Activated naive CD4-positive, alpha-beta T cell treated with anti-CD3 and anti-CD28 coated beads, Interleukin-2, amount 50 U/mL, for 72 hours (primary cell): ENCODE results near the gene DPYSL4. TPM values are rescaled to one million over a fixed set of nuclear protein-coding genes. Genes with fewer than 3 reads are reported as not detected.

Experiments
- ATAC-seq, 2 donors: fragments of 150-1000 bp; cut with Tn5 transposase; 2 replicates each; pipeline ENCODE4 v1.10.0; 2021; ENCODE audit warnings: mild to moderate bottlenecking in 2 of 2, moderate library complexity in 2 of 2
- DNase-seq, 2 donors: peaks; one replicate each; pipeline ENCODE4 v3.0.0; 2021 to 2022; ENCODE audit warnings: low spot score in 2 of 2
- H3K27ac Mint-ChIP-seq, 2 donors: one replicate each; pipeline ENCODE4 v1.8.0; 2022; ENCODE audit warnings: mild to moderate bottlenecking in 2 of 2, mixed read lengths in 2 of 2
- H3K36me3 Mint-ChIP-seq, 2 donors: one replicate each; pipeline ENCODE4 v1.8.0; 2022; ENCODE audit warnings: mixed read lengths in 2 of 2
- H3K9me3 Mint-ChIP-seq, 2 donors: one replicate each; pipeline ENCODE4 v1.8.0; 2022; ENCODE audit warnings: mixed read lengths in 2 of 2
- total RNA-seq, 2 donors: library from RNA; stranded (reverse); gene quantifications; one replicate each; pipeline ENCODE4 v1.2.3, GENCODE V29; 2022

Gene DPYSL4
- 10 to 100 TPM in 1 of 2 donors, 1 to 10 TPM in 1; 2.8 to 65.2 TPM for total RNA-seq

- ATAC-seq (peak; percentile 63 to 66), DNase-seq (peak in 1 of 2 donors; percentile 41)
- peaks cover 0 to 28% of the 10 kb centered on the region in 2 donors for H3K36me3 Mint-ChIP-seq
- H3K27ac Mint-ChIP-seq = no peak within 1 kb of the TSS
- peaks cover 0 to 3% of the 10 kb centered on the region in 2 donors for H3K9me3 Mint-ChIP-seq
Observed at GRCh38 chr10:132186488-132187429, at the start of gene DPYSL4. Gene DPYSL4 (plus strand): TSS chr10:132186948. CDS start chr10:132187064, 116 bp downstream.

GRCh38 chr10:132137111-132138072 lies 49.4 kb upstream of the DPYSL4 start:
- ATAC-seq = no peak
- DNase-seq = peak in 1 of 2 donors; percentile 30
- no peaks in the 10 kb centered on the region for H3K9me3 Mint-ChIP-seq
- H3K36me3 Mint-ChIP-seq = no peaks in the 10 kb centered on the region
- peak overlapping the region in 1 of 2 donors; percentile 33 for H3K27ac Mint-ChIP-seq

- Mint-ChIP-seq H3K27ac (peak overlapping the region in 1 of 2 donors; percentile 33), H3K36me3 (no peaks in the 10 kb centered on the region), H3K9me3 (no peaks in the 10 kb centered on the region)
- ATAC-seq (no peak), DNase-seq (peak in 1 of 2 donors; percentile 9)
Observed at GRCh38 chr10:132138133-132138532, 48.6 kb upstream of the DPYSL4 start.

GRCh38 chr10:132138596-132138995 lies 48.2 kb upstream of the DPYSL4 start:
- ATAC-seq = no peak
- Mint-ChIP-seq H3K27ac (no peak overlapping the region), H3K36me3 (no peaks in the 10 kb centered on the region), H3K9me3 (no peaks in the 10 kb centered on the region)
- peak in 1 of 2 donors; percentile 38 for DNase-seq

- DNase-seq (peak in 1 of 2 donors; percentile 3), ATAC-seq (no peak)
- H3K36me3 Mint-ChIP-seq = no peaks in the 10 kb centered on the region
- no peaks in the 10 kb centered on the region for H3K9me3 Mint-ChIP-seq
- H3K27ac Mint-ChIP-seq = no peak overlapping the region
Observed at GRCh38 chr10:132139526-132139925, 47.2 kb upstream of the DPYSL4 start.

- no peak overlapping the region for H3K27ac Mint-ChIP-seq
- H3K9me3 Mint-ChIP-seq = no peaks in the 10 kb centered on the region
- no peak for ATAC-seq
- no peaks in the 10 kb centered on the region for H3K36me3 Mint-ChIP-seq
- peak in 1 of 2 donors; percentile 54 for DNase-seq
Observed at GRCh38 chr10:132140167-132140925, 46.4 kb upstream of the DPYSL4 start.

- DNase-seq (no peak), ATAC-seq (no peak)
- Mint-ChIP-seq H3K27ac (no peak overlapping the region), H3K9me3 (no peaks in the 10 kb centered on the region), H3K36me3 (no peaks in the 10 kb centered on the region)
Observed at GRCh38 chr10:132141076-132141475, 45.7 kb upstream of the DPYSL4 start.

GRCh38 chr10:132141526-132142395 lies 45.0 kb upstream of the DPYSL4 start:
- H3K27ac Mint-ChIP-seq = no peak overlapping the region
- no peaks in the 10 kb centered on the region for H3K9me3 Mint-ChIP-seq
- H3K36me3 Mint-ChIP-seq = no peaks in the 10 kb centered on the region
- ATAC-seq = peak in 1 of 2 donors; percentile 4
- peak in 1 of 2 donors; percentile 54 for DNase-seq

GRCh38 chr10:132142396-132143161 lies 44.2 kb upstream of the DPYSL4 start:
- no peak overlapping the region for H3K27ac Mint-ChIP-seq
- H3K9me3 Mint-ChIP-seq = no peaks in the 10 kb centered on the region
- no peaks in the 10 kb centered on the region for H3K36me3 Mint-ChIP-seq
- ATAC-seq (peak; percentile 76 to 80), DNase-seq (peak; percentile 57 to 68)

- H3K27ac Mint-ChIP-seq = no peak overlapping the region
- H3K36me3 Mint-ChIP-seq = no peaks in the 10 kb centered on the region
- DNase-seq (peak in 1 of 2 donors; percentile 28), ATAC-seq (no peak)
- no peaks in the 10 kb centered on the region for H3K9me3 Mint-ChIP-seq
Observed at GRCh38 chr10:132143162-132143561, 43.6 kb upstream of the DPYSL4 start.

GRCh38 chr10:132144086-132144485 lies 42.7 kb upstream of the DPYSL4 start:
- no peaks in the 10 kb centered on the region for H3K9me3 Mint-ChIP-seq

GRCh38 chr10:132145002-132145401 lies 41.7 kb upstream of the DPYSL4 start:
- no peak overlapping the region for H3K27ac Mint-ChIP-seq
- DNase-seq = no peak
- H3K9me3 Mint-ChIP-seq = no peaks in the 10 kb centered on the region
- no peak for ATAC-seq
- H3K36me3 Mint-ChIP-seq = no peaks in the 10 kb centered on the region

More at GRCh38 chr10:132144086-132144485, 42.7 kb upstream of the DPYSL4 start:
- Mint-ChIP-seq H3K36me3 (no peaks in the 10 kb centered on the region), H3K27ac (no peak overlapping the region)
- peak in 1 of 2 donors; percentile 52 for DNase-seq
- ATAC-seq = no peak

- H3K27ac Mint-ChIP-seq = no peak overlapping the region
- ATAC-seq (no peak), DNase-seq (no peak)
- H3K9me3 Mint-ChIP-seq = no peaks in the 10 kb centered on the region
- H3K36me3 Mint-ChIP-seq = no peaks in the 10 kb centered on the region
Observed at GRCh38 chr10:132145521-132146185, 41.1 kb upstream of the DPYSL4 start.

GRCh38 chr10:132146271-132146671 lies 40.5 kb upstream of the DPYSL4 start:
- Mint-ChIP-seq H3K9me3 (no peaks in the 10 kb centered on the region), H3K27ac (no peak overlapping the region), H3K36me3 (no peaks in the 10 kb centered on the region)
- DNase-seq = no peak
- no peak for ATAC-seq
